Keratinocyte (primary cell): ENCODE data around the gene ARMS2. TPM values are rescaled to one million over a fixed set of nuclear protein-coding genes. Genes with fewer than 3 reads are reported as not detected.

ENCODE experiments used
- DNase-seq: peaks from one replicate; pipeline ENCODE4 v3.0.0-alpha.2; 2011; ENCODE audit warnings: low read depth, missing footprints, low spot score
- FAIRE-seq: peaks from 2 replicates; lab custom pipeline; 2011; peaks lifted over from hg19 to GRCh38; lab: Jason Lieb, UNC
- H2AFZ ChIP-seq: 2 replicates; pipeline ENCODE4 v1.6.0; 2012; ENCODE audit warnings: low read length, control low read depth, inconsistent platforms; ENCODE audit not compliant: control insufficient read depth
- H3K27ac ChIP-seq: 2 replicates; pipeline ENCODE4 v1.5.1; 2011; ENCODE audit warnings: low read length; ENCODE audit not compliant: control insufficient read depth, insufficient read depth
- H3K27me3 ChIP-seq: 3 replicates; pipeline ENCODE4 v1.6.0; 2011; ENCODE audit warnings: low read length; ENCODE audit not compliant: control insufficient read depth, insufficient read depth; ENCODE audit errors: extremely low read depth
- H3K36me3 ChIP-seq, 2 experiments: 2 replicates in 1 of 2; 3 replicates in 1 of 2; pipeline ENCODE4 v1.5.1; 2011; ENCODE audit warnings: low read length in 2 of 2, mild to moderate bottlenecking in 1 of 2; ENCODE audit not compliant: control insufficient read depth in 2 of 2, insufficient read depth in 2 of 2; ENCODE audit errors: extremely low read depth in 1 of 2
- H3K4me1 ChIP-seq: 3 replicates; pipeline ENCODE4 v1.5.1; 2011; ENCODE audit warnings: low read length; ENCODE audit not compliant: control insufficient read depth, insufficient read depth; ENCODE audit errors: extremely low read depth
- H3K4me2 ChIP-seq: 3 replicates; pipeline ENCODE4 v1.6.0; 2011; ENCODE audit warnings: low read depth, low read length; ENCODE audit not compliant: control insufficient read depth, insufficient read depth; ENCODE audit errors: extremely low read depth
- H3K4me3 ChIP-seq, 3 experiments: fragments of 200-600 bp in 1 of 3; sonication (generic) in 1 of 3; 2 replicates in 2 of 3; 3 replicates in 1 of 3; pipeline ENCODE4 v1.5.1; 2011 to 2016; ENCODE audit warnings: low read length in 3 of 3, mild to moderate bottlenecking in 3 of 3, control low read depth in 2 of 3, inconsistent platforms in 1 of 3, low read depth in 1 of 3, mixed read lengths in 1 of 3, mixed run types in 1 of 3, moderate library complexity in 1 of 3; ENCODE audit not compliant: control insufficient read depth in 2 of 3, insufficient read depth in 2 of 3; ENCODE audit errors: extremely low read depth in 1 of 3
- H3K79me2 ChIP-seq: 2 replicates; pipeline ENCODE4 v1.6.0; 2012; ENCODE audit warnings: low read length; ENCODE audit not compliant: control insufficient read depth, insufficient read depth
- H3K9ac ChIP-seq: 3 replicates; pipeline ENCODE4 v1.6.0; 2011; ENCODE audit warnings: low read length; ENCODE audit not compliant: control insufficient read depth, insufficient read depth; ENCODE audit errors: extremely low read depth
- H3K9me1 ChIP-seq: 3 replicates; pipeline ENCODE4 v1.6.0; 2011; ENCODE audit warnings: low read length; ENCODE audit not compliant: control insufficient read depth, insufficient read depth; ENCODE audit errors: extremely low read depth
- H3K9me3 ChIP-seq: 2 replicates; pipeline ENCODE4 v1.5.1; 2012; ENCODE audit warnings: low read depth, low read length; ENCODE audit not compliant: control insufficient read depth
- H4K20me1 ChIP-seq: 3 replicates; pipeline ENCODE4 v1.6.0; 2011; ENCODE audit warnings: low read length; ENCODE audit not compliant: control insufficient read depth, insufficient read depth; ENCODE audit errors: extremely low read depth
- EZH2 ChIP-seq: IDR thresholded peaks from one replicate; pipeline ENCODE4 v1.6.1; 2012; ENCODE audit warnings: inconsistent platforms, mild to moderate bottlenecking, low read length, moderate library complexity
- dilution Hi-C: fragments of 300-500 bp; cut with MboI; formaldehyde crosslinking; loops from one replicate; pipeline ENCODE4 v1.7.0; 2020; ENCODE audit warnings: low sequenced_read_pairs; ENCODE audit not compliant: extremely low pct_ligation_motif_present
- polyA plus RNA-seq, 5 experiments: library from polyadenylated mRNA; depleted of rRNA in 3 of 5; stranded (reverse) in 3 of 5; stranded (forward) in 1 of 5; unstranded in 1 of 5; fragments of >200 nt; gene quantifications; 1 replicate in 1 of 5; 2 replicates in 3 of 5; 3 replicates in 1 of 5; pipeline versions ENCODE4 v1.2.1 to v1.2.3, GENCODE V29; 2011 to 2012; ENCODE audit warnings: missing spikeins in 2 of 5, low read depth in 1 of 5, low replicate concordance in 1 of 5
- TF ChIP-seq, protein P1 (sequence below), 3 experiments: IDR thresholded peaks in 1 of 3; conservative IDR thresholded peaks in 1 of 3; optimal IDR thresholded peaks in 1 of 3; 2 replicates in 2 of 3; 3 replicates in 1 of 3; pipeline versions ENCODE3 to v1.5.1; 2011; ENCODE audit warnings: low read length in 3 of 3, mild to moderate bottlenecking in 3 of 3, moderate library complexity in 2 of 3, control low read depth in 1 of 3, inconsistent platforms in 1 of 3; ENCODE audit not compliant: insufficient read depth in 2 of 3; ENCODE audit errors: extremely low read depth in 1 of 3

The ARMS2 gene
- polyA plus RNA-seq, 1 donor (not counting 4 experiments of a cell fraction or from before 2014, with no cell fraction given): 0.08 TPM

DNA sequence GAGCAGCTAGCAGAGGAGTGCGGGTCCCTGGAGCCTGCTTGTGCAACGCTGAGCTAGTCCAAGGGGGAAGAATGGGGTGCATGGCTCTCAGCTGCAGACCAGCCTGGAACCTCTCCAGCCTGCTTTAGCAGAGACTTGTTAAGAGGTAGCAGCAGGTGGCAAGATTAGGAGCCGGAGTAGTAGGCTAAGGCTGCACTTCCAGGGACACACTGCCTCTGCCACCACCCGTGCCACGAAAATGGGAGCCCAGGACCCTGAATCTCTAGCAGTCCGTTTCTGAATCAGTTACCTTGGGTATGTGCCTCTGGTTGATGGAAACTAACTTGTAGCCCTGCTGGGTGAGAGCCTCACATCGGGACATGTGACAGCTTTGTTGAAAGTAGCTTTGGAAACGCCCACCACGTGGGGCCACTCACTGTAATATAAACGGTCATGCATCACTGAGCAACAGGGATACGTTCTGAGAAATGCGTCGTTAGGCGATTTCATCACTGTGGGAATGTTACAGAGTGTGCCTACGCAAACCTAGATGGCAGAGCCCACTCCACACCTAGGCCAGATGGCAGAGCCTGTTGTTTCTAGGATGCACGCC lies 32.8 kb downstream of the ARMS2 start:
- no peak overlapping the region for H3K4me2 ChIP-seq
- peaks cover 5 to 13% of the 10 kb centered on the region in 2 experiments for H3K36me3 ChIP-seq
- no peaks in the 10 kb centered on the region for H3K79me2 ChIP-seq

DNA sequence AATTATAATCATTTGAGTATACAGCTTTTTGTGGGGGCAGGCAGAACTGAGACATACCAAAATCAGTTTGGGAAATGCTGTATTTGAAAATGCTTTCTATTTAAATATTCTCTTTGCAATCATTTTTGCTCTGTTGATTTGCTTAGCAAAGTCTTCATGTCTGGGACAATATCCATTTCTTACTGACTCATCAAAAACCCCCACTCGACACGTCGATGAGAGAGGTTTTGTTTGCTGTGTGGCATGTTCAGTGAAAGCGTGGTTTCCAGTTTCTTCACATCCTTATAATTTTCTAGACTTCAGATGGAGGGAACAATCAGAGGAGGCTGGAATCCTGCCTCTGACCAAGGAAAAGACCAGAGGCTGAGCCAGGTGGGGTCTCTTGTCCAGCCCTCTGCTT lies 35.8 kb downstream of the ARMS2 start:
- TF ChIP-seq, protein P1, sequence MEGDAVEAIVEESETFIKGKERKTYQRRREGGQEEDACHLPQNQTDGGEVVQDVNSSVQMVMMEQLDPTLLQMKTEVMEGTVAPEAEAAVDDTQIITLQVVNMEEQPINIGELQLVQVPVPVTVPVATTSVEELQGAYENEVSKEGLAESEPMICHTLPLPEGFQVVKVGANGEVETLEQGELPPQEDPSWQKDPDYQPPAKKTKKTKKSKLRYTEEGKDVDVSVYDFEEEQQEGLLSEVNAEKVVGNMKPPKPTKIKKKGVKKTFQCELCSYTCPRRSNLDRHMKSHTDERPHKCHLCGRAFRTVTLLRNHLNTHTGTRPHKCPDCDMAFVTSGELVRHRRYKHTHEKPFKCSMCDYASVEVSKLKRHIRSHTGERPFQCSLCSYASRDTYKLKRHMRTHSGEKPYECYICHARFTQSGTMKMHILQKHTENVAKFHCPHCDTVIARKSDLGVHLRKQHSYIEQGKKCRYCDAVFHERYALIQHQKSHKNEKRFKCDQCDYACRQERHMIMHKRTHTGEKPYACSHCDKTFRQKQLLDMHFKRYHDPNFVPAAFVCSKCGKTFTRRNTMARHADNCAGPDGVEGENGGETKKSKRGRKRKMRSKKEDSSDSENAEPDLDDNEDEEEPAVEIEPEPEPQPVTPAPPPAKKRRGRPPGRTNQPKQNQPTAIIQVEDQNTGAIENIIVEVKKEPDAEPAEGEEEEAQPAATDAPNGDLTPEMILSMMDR (optimal IDR thresholded peaks at IDR 0.05 in 1 of 3, IDR thresholded peaks at IDR 0.05 in 1 of 3, conservative IDR thresholded peaks at IDR 0.05 in 1 of 3; ENCODE audit: extremely low read depth in 1 of 3, insufficient read depth in 2 of 3, low read length in 3 of 3): no peak
- TF ChIP-seq EZH2: no peak
- Histone ChIP-seq H3K9ac (no peak overlapping the region), H3K27ac (peak overlapping the region; percentile 46), H2AFZ (no peak overlapping the region), H3K36me3 (peaks cover 6 to 13% of the 10 kb centered on the region in 2 experiments), H4K20me1 (no peaks in the 10 kb centered on the region), H3K9me1 (no peaks in the 10 kb centered on the region), H3K4me3 (no peak overlapping the region), H3K4me2 (no peak overlapping the region), H3K27me3 (no peaks in the 10 kb centered on the region), H3K4me1 (peaks cover 48% of the 10 kb centered on the region), H3K9me3 (no peaks in the 10 kb centered on the region), H3K79me2 (peaks cover 1% of the 10 kb centered on the region)
- FAIRE-seq (no peak), DNase-seq (no peak)
- dilution Hi-C loops: no loop called here

More for the DNA sequence above, 32.8 kb downstream of the ARMS2 start:
- Histone ChIP-seq H3K27ac (no peak overlapping the region), H3K9ac (no peak overlapping the region), H3K4me1 (peaks cover 22% of the 10 kb centered on the region), H3K27me3 (no peaks in the 10 kb centered on the region), H4K20me1 (no peaks in the 10 kb centered on the region), H3K9me3 (no peaks in the 10 kb centered on the region), H3K4me3 (no peak overlapping the region), H2AFZ (no peak overlapping the region), H3K9me1 (no peaks in the 10 kb centered on the region)
- DNase-seq (no peak), FAIRE-seq (no peak)
- TF ChIP-seq, protein P1 (optimal IDR thresholded peaks at IDR 0.05 in 1 of 3, IDR thresholded peaks at IDR 0.05 in 1 of 3, conservative IDR thresholded peaks at IDR 0.05 in 1 of 3; ENCODE audit: extremely low read depth in 1 of 3, insufficient read depth in 2 of 3, low read length in 3 of 3): no peak
- TF ChIP-seq EZH2: no peak
- dilution Hi-C loops: no loop called here
